Measurements from ENCODE around the gene ALK. TPM values are rescaled to one million over a fixed set of nuclear protein-coding genes. Genes with fewer than 3 reads are reported as not detected.

The ALK gene
- total RNA-seq, 6 donors from 2014 or later: 0.17 to 2.1 (median 0.35) TPM

DNA sequence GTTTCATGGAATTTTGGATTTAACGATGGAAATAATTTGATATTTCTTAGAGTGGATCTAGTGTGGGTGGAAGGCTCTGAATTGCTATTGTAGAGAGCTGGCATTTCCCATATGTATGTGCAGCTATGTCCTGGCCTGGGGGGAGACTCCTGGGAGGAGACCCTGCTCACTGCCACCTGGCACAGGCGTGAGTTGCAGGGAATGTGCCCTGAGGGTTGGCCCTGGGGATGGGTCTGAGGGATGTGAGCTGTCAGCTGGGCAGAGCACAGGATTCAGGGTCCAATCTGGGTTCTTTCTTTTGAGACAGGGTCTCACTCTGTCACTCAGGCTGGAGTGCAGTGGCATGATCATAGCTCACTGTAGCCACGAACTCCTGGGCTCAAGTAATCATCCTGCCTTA lies 686.0 kb downstream of the ALK start:
- ATAC-seq (ENCODE audit: low FRiP score in 2 of 2): no peak
- Histone ChIP-seq H3K4me3 (no peak overlapping the region), H3K27ac (no peak overlapping the region), H3K9me3 (no peaks in the 10 kb centered on the region), H3K27me3 (no peaks in the 10 kb centered on the region), H3K36me3 (no peaks in the 10 kb centered on the region), H3K4me1 (no peaks in the 10 kb centered on the region)
- WGBS, 2 donors: 74 to 76% methylated on average over 2 of the region's 3 CpGs
- peak in 1 of 2 donors; percentile 3 for DNase-seq
- TF ChIP-seq POLR2AphosphoS5 (IDR thresholded peaks at IDR 0.05) (no peak), EP300 (IDR thresholded peaks at IDR 0.05) (no peak), POLR2A (IDR thresholded peaks at IDR 0.05) (no peak)
- TF ChIP-seq, protein P1, sequence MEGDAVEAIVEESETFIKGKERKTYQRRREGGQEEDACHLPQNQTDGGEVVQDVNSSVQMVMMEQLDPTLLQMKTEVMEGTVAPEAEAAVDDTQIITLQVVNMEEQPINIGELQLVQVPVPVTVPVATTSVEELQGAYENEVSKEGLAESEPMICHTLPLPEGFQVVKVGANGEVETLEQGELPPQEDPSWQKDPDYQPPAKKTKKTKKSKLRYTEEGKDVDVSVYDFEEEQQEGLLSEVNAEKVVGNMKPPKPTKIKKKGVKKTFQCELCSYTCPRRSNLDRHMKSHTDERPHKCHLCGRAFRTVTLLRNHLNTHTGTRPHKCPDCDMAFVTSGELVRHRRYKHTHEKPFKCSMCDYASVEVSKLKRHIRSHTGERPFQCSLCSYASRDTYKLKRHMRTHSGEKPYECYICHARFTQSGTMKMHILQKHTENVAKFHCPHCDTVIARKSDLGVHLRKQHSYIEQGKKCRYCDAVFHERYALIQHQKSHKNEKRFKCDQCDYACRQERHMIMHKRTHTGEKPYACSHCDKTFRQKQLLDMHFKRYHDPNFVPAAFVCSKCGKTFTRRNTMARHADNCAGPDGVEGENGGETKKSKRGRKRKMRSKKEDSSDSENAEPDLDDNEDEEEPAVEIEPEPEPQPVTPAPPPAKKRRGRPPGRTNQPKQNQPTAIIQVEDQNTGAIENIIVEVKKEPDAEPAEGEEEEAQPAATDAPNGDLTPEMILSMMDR (IDR thresholded peaks at IDR 0.05): no peak

DNA sequence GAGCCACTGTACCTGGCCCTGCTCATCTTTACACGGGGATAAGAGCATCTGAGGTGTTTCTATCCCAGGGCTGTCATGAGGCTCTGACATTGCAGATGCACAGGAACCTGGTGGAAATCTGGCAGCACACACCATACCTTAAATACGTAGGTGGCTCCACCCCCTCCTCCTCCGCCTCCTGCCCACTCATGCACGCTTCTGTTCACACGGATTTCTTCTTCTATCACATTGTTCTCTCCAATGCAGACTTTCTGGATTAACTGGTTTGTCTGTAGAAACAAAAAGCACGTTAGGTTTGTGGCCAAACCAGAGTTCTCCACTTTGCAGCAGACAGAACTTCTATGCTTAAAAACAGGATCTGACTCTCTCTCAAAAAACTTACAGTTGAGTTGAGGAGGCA lies 688.0 kb downstream of the ALK start:
- H3K4me1 ChIP-seq: no peaks in the 10 kb centered on the region
- no peak overlapping the region for H3K27ac ChIP-seq
- no peak for TF ChIP-seq POLR2AphosphoS5 (IDR thresholded peaks at IDR 0.05)
- no peak for TF ChIP-seq POLR2A (IDR thresholded peaks at IDR 0.05)
- TF ChIP-seq, protein P1 (IDR thresholded peaks at IDR 0.05): no peak
- no peak for TF ChIP-seq EP300 (IDR thresholded peaks at IDR 0.05)
- no peaks in the 10 kb centered on the region for H3K27me3 ChIP-seq
- WGBS, 2 donors: 42 to 61% methylated on average over 6 of the region's 6 CpGs
- H3K9me3 ChIP-seq: no peaks in the 10 kb centered on the region
- ATAC-seq (ENCODE audit: low FRiP score in 2 of 2) (no peak), DNase-seq (no peak)
- H3K36me3 ChIP-seq: no peaks in the 10 kb centered on the region
- H3K4me3 ChIP-seq: no peak overlapping the region

DNA sequence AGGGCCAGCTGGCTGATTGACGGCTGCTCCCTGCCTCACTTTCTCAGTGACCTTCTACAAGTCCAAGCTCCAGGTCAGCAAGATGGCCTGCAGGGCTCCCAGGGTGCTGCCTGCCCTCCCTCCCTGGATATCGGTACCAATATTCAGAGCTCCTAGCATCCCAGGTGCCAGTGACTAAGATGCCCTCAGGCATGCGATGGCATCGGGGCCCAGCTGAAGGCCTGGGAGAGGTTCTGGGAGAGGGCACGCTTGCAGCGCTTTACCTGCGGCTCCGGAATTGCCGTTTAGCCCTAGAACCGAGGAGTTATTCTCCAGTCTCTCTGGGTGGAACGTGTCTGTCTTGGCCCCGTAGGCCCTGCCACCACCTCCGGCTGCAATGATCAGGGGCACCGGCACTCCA lies 689.3 kb downstream of the ALK start:
- H3K27me3 ChIP-seq: no peaks in the 10 kb centered on the region
- no peak overlapping the region for H3K27ac ChIP-seq
- H3K9me3 ChIP-seq: no peaks in the 10 kb centered on the region
- ATAC-seq (ENCODE audit: low FRiP score in 2 of 2): no peak
- no peaks in the 10 kb centered on the region for H3K36me3 ChIP-seq
- no peaks in the 10 kb centered on the region for H3K4me1 ChIP-seq
- 89 to 94% methylated on average over 7 to 11 of the region's 14 CpGs for WGBS, 2 donors
- TF ChIP-seq, protein P1 (IDR thresholded peaks at IDR 0.05): no peak
- no peak for TF ChIP-seq POLR2AphosphoS5 (IDR thresholded peaks at IDR 0.05)
- TF ChIP-seq POLR2A (IDR thresholded peaks at IDR 0.05): no peak
- TF ChIP-seq EP300 (IDR thresholded peaks at IDR 0.05): no peak
- DNase-seq: peak in 1 of 2 donors; percentile 50
- no peak overlapping the region for H3K4me3 ChIP-seq

DNA sequence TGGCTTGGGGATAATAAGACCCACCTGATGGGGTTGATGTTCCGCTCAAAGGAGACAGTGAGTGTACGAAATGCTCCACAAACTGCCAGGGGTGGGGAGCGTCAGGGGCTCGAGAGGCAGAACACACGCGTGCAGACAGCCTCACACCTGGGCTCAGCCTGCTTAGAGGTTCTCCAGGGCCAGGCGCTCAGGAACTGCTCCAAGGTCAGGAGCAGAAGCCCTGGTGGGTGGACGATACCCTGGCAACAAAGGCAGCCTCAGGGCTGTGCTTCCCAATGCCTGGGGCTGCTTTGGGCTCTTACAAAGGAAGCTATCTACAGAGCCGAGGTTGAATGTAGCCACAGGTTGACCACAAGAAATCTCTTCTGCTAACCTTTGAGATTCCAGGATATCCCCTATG lies 691.7 kb downstream of the ALK start:
- no peaks in the 10 kb centered on the region for H3K9me3 ChIP-seq
- H3K27ac ChIP-seq: no peak overlapping the region
- H3K4me3 ChIP-seq: no peak overlapping the region
- DNase-seq: no peak
- H3K27me3 ChIP-seq: no peaks in the 10 kb centered on the region
- H3K4me1 ChIP-seq: no peaks in the 10 kb centered on the region
- no peak for ATAC-seq (ENCODE audit: low FRiP score in 2 of 2)
- H3K36me3 ChIP-seq: no peaks in the 10 kb centered on the region
- WGBS, 2 donors: 90% methylated on average over 9 of the region's 9 CpGs; no CpG with 5 or more reads in 1 of the 2 donors
- TF ChIP-seq, protein P1 (IDR thresholded peaks at IDR 0.05): no peak
- no peak for TF ChIP-seq POLR2AphosphoS5 (IDR thresholded peaks at IDR 0.05)

DNA sequence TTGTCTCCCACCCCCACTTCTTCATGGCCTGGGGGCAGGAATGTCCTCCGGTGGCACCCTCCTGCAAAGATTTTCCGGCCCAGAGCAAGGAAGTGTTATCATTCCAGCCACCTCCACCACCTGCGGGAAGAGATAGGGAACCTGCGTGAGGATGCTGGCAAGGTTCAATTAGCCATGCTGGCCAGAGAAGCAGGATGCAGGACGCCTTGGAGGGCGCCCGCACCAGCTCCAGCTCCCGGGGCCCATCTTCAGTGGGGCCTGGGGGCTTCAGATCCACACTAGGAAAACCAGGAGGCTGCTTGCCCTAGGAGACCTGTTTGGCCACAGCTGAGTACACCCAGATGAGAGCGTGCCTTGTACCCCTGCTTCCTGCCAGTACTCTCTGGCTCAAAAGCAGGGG lies 692.4 kb downstream of the ALK start:
- H3K27ac ChIP-seq: no peak overlapping the region
- no peak overlapping the region for H3K4me3 ChIP-seq
- no peaks in the 10 kb centered on the region for H3K9me3 ChIP-seq
- WGBS, 2 donors: 80 to 81% methylated on average over 4 to 8 of the region's 9 CpGs
- no peaks in the 10 kb centered on the region for H3K4me1 ChIP-seq
- DNase-seq: peak in 1 of 2 donors; percentile 59
- TF ChIP-seq POLR2A (IDR thresholded peaks at IDR 0.05) (no peak), POLR2AphosphoS5 (IDR thresholded peaks at IDR 0.05) (no peak), EP300 (IDR thresholded peaks at IDR 0.05) (no peak)
- TF ChIP-seq, protein P1 (IDR thresholded peaks at IDR 0.05): no peak
- ATAC-seq (ENCODE audit: low FRiP score in 2 of 2): no peak
- no peaks in the 10 kb centered on the region for H3K36me3 ChIP-seq
- H3K27me3 ChIP-seq: no peaks in the 10 kb centered on the region
